HCT116 (cell line): Measurements from ENCODE around the gene F2RL3. TPM values are rescaled to one million over a fixed set of nuclear protein-coding genes. Genes with fewer than 3 reads are reported as not detected.

Experiments
- ATAC-seq: fragments of 200-7000 bp; cut with Tn5 transposase; 2 replicates; pipeline ENCODE4 v1.9.1; 2020; ENCODE audit warnings: mild to moderate bottlenecking, moderate library complexity
- BruUV-seq: library from RNA; stranded (reverse); fragments of 400-500 nt; replicated peaks from 2 replicates; lab custom pipeline; 2021; lab: Mats Ljungman, UMichigan
- CTCF ChIA-PET: fragments of 300-600 bp; sonication (Branson Sonifier 250); formaldehyde crosslinking; loops from one replicate; lab custom pipeline; 2021; ENCODE audit warnings: antibody characterized with exemption; lab: Charles Lee
- POLR2A ChIA-PET: fragments of 300-600, 350-600 bp; sonication (Branson Sonifier 250); formaldehyde crosslinking; loops from one replicate; lab custom pipeline; 2021; ENCODE audit warnings: antibody characterized with exemption; lab: Charles Lee
- RAD21 ChIA-PET, 2 experiments: fragments of 300-600 bp; sonication (Branson Sonifier 250); formaldehyde crosslinking; loops; one replicate each; lab custom pipeline; 2023; ENCODE audit warnings: low total read pairs in 2 of 2; ENCODE audit not compliant: uncharacterized antibody in 2 of 2, unreplicated experiment in 2 of 2, low non-redundant PET in 1 of 2; lab: Charles Lee
- DNase-seq: peaks from one replicate; pipeline ENCODE4 v3.0.0-alpha.2; 2010; ENCODE audit warnings: low read depth, low spot score
- H2AFZ ChIP-seq: fragments of 200-600 bp; shearing (Covaris generic), sonication (generic); 2 replicates; pipeline ENCODE4 v1.6.1; 2017; ENCODE audit warnings: low read depth, mixed run types, mixed read lengths, antibody characterized with exemption, low read length; ENCODE audit not compliant: poor library complexity, severe bottlenecking
- H3K27ac ChIP-seq: 2 replicates; pipeline ENCODE4 v1.5.1; 2012; ENCODE audit warnings: low read depth, low read length
- H3K27me3 ChIP-seq: fragments of 200-600 bp; sonication (generic); 2 replicates; pipeline ENCODE4 v1.6.1; 2016; ENCODE audit warnings: mixed run types, low read length, mixed read lengths; ENCODE audit not compliant: insufficient read depth
- H3K36me3 ChIP-seq, 2 experiments: fragments of 200-500 bp in 1 of 2; fragments of 200-600 bp in 1 of 2; sonication (Bioruptor generic) in 1 of 2; sonication (generic) in 1 of 2; 2 replicates each; pipeline versions ENCODE4 v1.5.1 to v1.6.1; 2014 to 2016; ENCODE audit warnings: low read length in 2 of 2, inconsistent platforms in 1 of 2, mixed read lengths in 1 of 2, mixed run types in 1 of 2; ENCODE audit not compliant: insufficient read depth in 2 of 2, control insufficient read depth in 1 of 2
- H3K4me1 ChIP-seq, 2 experiments: fragments of 200-600 bp in 1 of 2; sonication (generic) in 1 of 2; 2 replicates each; pipeline versions ENCODE4 v1.5.1 to v1.6.1; 2012 to 2017; ENCODE audit warnings: low read length in 2 of 2, inconsistent platforms in 1 of 2, mild to moderate bottlenecking in 1 of 2, mixed read lengths in 1 of 2, mixed run types in 1 of 2, moderate library complexity in 1 of 2; ENCODE audit not compliant: insufficient read depth in 2 of 2, control insufficient read depth in 1 of 2
- H3K4me2 ChIP-seq: fragments of 200-600 bp; sonication (generic); 2 replicates; pipeline ENCODE4 v1.6.1; 2017; ENCODE audit warnings: mixed run types, low read length, mixed read lengths
- H3K4me3 ChIP-seq, 2 experiments: fragments of 200-600 bp in 1 of 2; sonication (generic) in 1 of 2; replicated peaks in 1 of 2; 2 replicates each; pipeline ENCODE4 v1.5.1; 2011 to 2016; ENCODE audit warnings: low read length in 2 of 2, control low read depth in 1 of 2, low read depth in 1 of 2, mild to moderate bottlenecking in 1 of 2, mixed read lengths in 1 of 2, mixed run types in 1 of 2
- H3K79me2 ChIP-seq: fragments of 200-600 bp; sonication (generic); 2 replicates; pipeline ENCODE4 v1.6.1; 2017; ENCODE audit warnings: mild to moderate bottlenecking, mixed run types, low read length, moderate library complexity, mixed read lengths; ENCODE audit not compliant: insufficient read depth
- H3K9ac ChIP-seq: fragments of 200-600 bp; sonication (generic); 2 replicates; pipeline ENCODE4 v1.6.1; 2016; ENCODE audit warnings: low read length, mixed read lengths
- H3K9me2 ChIP-seq: fragments of 200-600 bp; sonication (generic), shearing (Covaris generic); 2 replicates; pipeline ENCODE4 v1.6.1; 2017; ENCODE audit warnings: mixed run types, mild to moderate bottlenecking, moderate library complexity; ENCODE audit not compliant: insufficient read depth
- H3K9me3 ChIP-seq, 2 experiments: fragments of 200-500 bp in 1 of 2; fragments of 200-600 bp in 1 of 2; sonication (Bioruptor generic) in 1 of 2; sonication (generic) in 1 of 2; 2 replicates each; pipeline ENCODE4 v1.6.1; 2014 to 2017; ENCODE audit warnings: low read length in 2 of 2, mixed read lengths in 2 of 2, inconsistent platforms in 1 of 2, low read depth in 1 of 2, mild to moderate bottlenecking in 1 of 2, mixed run types in 1 of 2, moderate library complexity in 1 of 2; ENCODE audit not compliant: control insufficient read depth in 1 of 2, insufficient read depth in 1 of 2
- H4K20me1 ChIP-seq: fragments of 200-600 bp; sonication (generic), shearing (Covaris generic); 2 replicates; pipeline ENCODE4 v1.6.1; 2017; ENCODE audit warnings: mixed run types, mild to moderate bottlenecking, moderate library complexity; ENCODE audit not compliant: insufficient read depth
- CBX3 ChIP-seq: IDR thresholded peaks from 2 replicates; pipeline ENCODE4 v1.6.1; 2012; ENCODE audit warnings: low read depth
- EZH2 ChIP-seq: fragments of 200-600 bp; sonication (generic); IDR thresholded peaks from 2 replicates; pipeline ENCODE4 v1.6.1; 2017; ENCODE audit warnings: antibody characterized with exemption, mixed run types
- FOSL1 ChIP-seq: IDR thresholded peaks from 2 replicates; pipeline ENCODE4 v1.6.1; 2012; ENCODE audit warnings: low read depth
- JUND ChIP-seq: IDR thresholded peaks from 2 replicates; pipeline ENCODE4 v1.6.1; 2012
- MAX ChIP-seq: IDR thresholded peaks from 2 replicates; pipeline ENCODE4 v1.6.1; 2012
- POLR2A ChIP-seq: IDR thresholded peaks from 2 replicates; pipeline ENCODE4 v1.7.0; 2011; ENCODE audit warnings: borderline replicate concordance; ENCODE audit not compliant: insufficient read depth, insufficient read length; ENCODE audit errors: extremely low read depth
- POLR2AphosphoS5 ChIP-seq: IDR thresholded peaks from 2 replicates; pipeline ENCODE4 v1.6.1; 2011; ENCODE audit warnings: mild to moderate bottlenecking, low read depth, low read length, moderate library complexity
- REST ChIP-seq: IDR thresholded peaks from 2 replicates; pipeline ENCODE4 v1.6.1; 2012; ENCODE audit warnings: low read depth
- SIN3A ChIP-seq: IDR thresholded peaks from 2 replicates; pipeline ENCODE4 v1.6.1; 2012; ENCODE audit warnings: low read depth
- TCF7L2 ChIP-seq: IDR thresholded peaks from 2 replicates; pipeline ENCODE4 v1.7.0; 2011; ENCODE audit warnings: borderline replicate concordance, inconsistent platforms; ENCODE audit not compliant: insufficient read depth, insufficient read length; ENCODE audit errors: extremely low read depth
- ZFX ChIP-seq: fragments of 450-650 bp; IDR thresholded peaks from 2 replicates; pipeline ENCODE4 v1.6.1; 2017
- ZNF274 ChIP-seq: fragments of 200-500 bp; sonication (Bioruptor generic); IDR thresholded peaks from 2 replicates; pipeline ENCODE4 v1.6.1; 2014; ENCODE audit warnings: mild to moderate bottlenecking, low read depth, low read length, inconsistent platforms
- intact Hi-C: fragments of 100-400 bp; cut with micrococcal nuclease; formaldehyde crosslinking; loops from 2 replicates; pipeline ENCODE4 v1.10.0; 2022
- total RNA-seq: library from RNA; stranded (reverse); gene quantifications from one replicate; pipeline ENCODE4 v1.2.1, GENCODE V29; 2021; ENCODE audit not compliant: unreplicated experiment

The F2RL3 gene
- total RNA-seq, 1 experiment from 2014 or later, result 0.10 TPM

GRCh38 chr19:16872728-16873127 lies 16.1 kb upstream of the F2RL3 start:
- Histone ChIP-seq H3K27me3 (no peaks in the 10 kb centered on the region), H3K9me2 (no peaks in the 10 kb centered on the region), H3K27ac (no peak overlapping the region), H3K4me1 (no peaks in the 10 kb centered on the region), H3K4me3 (no peak overlapping the region), H3K9ac (no peak overlapping the region), H3K9me3 (no peaks in the 10 kb centered on the region), H3K79me2 (peaks cover 19% of the 10 kb centered on the region), H3K4me2 (no peak overlapping the region), H4K20me1 (no peaks in the 10 kb centered on the region), H3K36me3 (peaks cover 6 to 21% of the 10 kb centered on the region in 2 experiments; a peak in 3 of 4 replicates), H2AFZ (no peak overlapping the region)
- TF ChIP-seq EZH2, result no peak
- no peak for TF ChIP-seq SIN3A
- ATAC-seq, result no peak
- no TSS peak for BruUV-seq
- POLR2A ChIA-PET, result no interaction called here
- DNase-seq, result no peak
- intact Hi-C loops, result loop anchor here (1.0 kb wide), 1 partner anchor 48 kb away; no protein-coding TSS in a partner anchor
- RAD21 ChIA-PET, result no interaction called here
- CTCF ChIA-PET, result no interaction called here

GRCh38 chr19:16873594-16873993 lies 15.2 kb upstream of the F2RL3 start:
- Histone ChIP-seq H3K4me2 (no peak overlapping the region), H3K27me3 (no peaks in the 10 kb centered on the region), H2AFZ (no peak overlapping the region), H3K4me3 (no peak overlapping the region), H3K4me1 (no peaks in the 10 kb centered on the region), H3K36me3 (peaks cover 5 to 22% of the 10 kb centered on the region in 2 experiments; a peak in 2 of 4 replicates), H3K79me2 (peaks cover 19% of the 10 kb centered on the region), H4K20me1 (no peaks in the 10 kb centered on the region), H3K27ac (no peak overlapping the region), H3K9ac (no peak overlapping the region), H3K9me2 (no peaks in the 10 kb centered on the region), H3K9me3 (no peaks in the 10 kb centered on the region)
- DNase-seq (no peak), ATAC-seq (no peak)
- CTCF ChIA-PET, result no interaction called here
- intact Hi-C loops, result no loop called here
- RAD21 ChIA-PET, result no interaction called here
- BruUV-seq, result no TSS peak
- POLR2A ChIA-PET, result no interaction called here
- no peak for TF ChIP-seq POLR2A
- no peak for TF ChIP-seq JUND
- no peak for TF ChIP-seq CBX3
- no peak for TF ChIP-seq REST
- TF ChIP-seq FOSL1, result no peak
- TF ChIP-seq ZNF274, result no peak
- TF ChIP-seq MAX, result no peak
- no peak for TF ChIP-seq POLR2AphosphoS5
- no peak for TF ChIP-seq ZFX
- no peak for TF ChIP-seq TCF7L2
